Breast epithelium (tissue), 4 donors: ENCODE results near the gene CMPK1. TPM values are rescaled to one million over a fixed set of nuclear protein-coding genes. Genes with fewer than 3 reads are reported as not detected.

Experiments used
- DNase-seq, 2 donors: peaks; one replicate each; pipeline ENCODE4 v3.0.0-alpha.2; 2019; ENCODE audit warnings: low spot score in 2 of 2
- H3K27ac ChIP-seq, 2 donors: fragments of 200-600 bp; sonication (generic) in 1 of 2; one replicate each; pipeline ENCODE4 v1.5.1; 2016 to 2019; ENCODE audit warnings: mild to moderate bottlenecking in 1 of 2
- H3K27me3 ChIP-seq, 2 donors: fragments of 200-600 bp; sonication (generic) in 1 of 2; one replicate each; pipeline versions ENCODE4 v1.5.1 to v1.6.0; 2017 to 2019; ENCODE audit warnings: control low read depth in 1 of 2, mild to moderate bottlenecking in 1 of 2
- H3K36me3 ChIP-seq: fragments of 200-600 bp; one replicate; pipeline ENCODE4 v1.5.1; 2019
- H3K4me1 ChIP-seq, 2 donors: fragments of 200-600 bp; sonication (generic); one replicate each; pipeline ENCODE4 v1.5.1; 2016 to 2019; ENCODE audit warnings: control low read depth in 1 of 2
- H3K4me3 ChIP-seq, 3 donors: fragments of 200-600 bp; sonication (generic); 1 replicate in 2 of 3; 2 replicates in 1 of 3; pipeline ENCODE4 v1.5.1; 2016 to 2019; ENCODE audit warnings: mild to moderate bottlenecking in 3 of 3, moderate library complexity in 2 of 3
- H3K9me3 ChIP-seq, 2 donors: fragments of 200-600 bp; sonication (generic) in 1 of 2; one replicate each; pipeline ENCODE4 v1.5.1; 2016 to 2019; ENCODE audit warnings: control low read depth in 1 of 2
- POLR2A ChIP-seq: fragments of 450-650 bp; IDR thresholded peaks from one replicate; pipeline ENCODE4 v1.6.1; 2016; ENCODE audit warnings: antibody characterized with exemption, mild to moderate bottlenecking, moderate library complexity
- POLR2AphosphoS5 ChIP-seq, 3 donors: sonication (generic); formaldehyde crosslinking; IDR thresholded peaks; one replicate each; pipeline ENCODE4 v1.6.1; 2017; ENCODE audit warnings: antibody characterized with exemption in 3 of 3
- intact Hi-C: fragments of 100-400 bp; cut with DNase I; formaldehyde crosslinking; loops from one replicate; pipeline ENCODE4 v1.15.1; 2023; ENCODE audit warnings: low total_unique reads
- total RNA-seq, 3 donors: library from RNA; depleted of rRNA; stranded (reverse); fragments of >200 nt; gene quantifications; one replicate each; pipeline ENCODE4 v1.1.0, GENCODE V29; 2016
- TF ChIP-seq, protein P1 (sequence below), 3 donors: fragments of 450-650 bp; IDR thresholded peaks; one replicate each; pipeline ENCODE4 v1.5.1; 2016 to 2017; ENCODE audit warnings: antibody characterized with exemption in 3 of 3, mild to moderate bottlenecking in 3 of 3, moderate library complexity in 3 of 3

Gene CMPK1
- total RNA-seq, 3 donors from 2014 or later = 83.6 to 177 (median 130) TPM

GRCh38 chr1:47418681-47419325 is 85.2 kb downstream of the CMPK1 start:
- H3K4me1 ChIP-seq = no peaks in the 10 kb centered on the region
- DNase-seq = no peak

GRCh38 chr1:47420547-47420946 is 87.0 kb downstream of the CMPK1 start:
- H3K4me1 ChIP-seq = no peaks in the 10 kb centered on the region
- H3K9me3 ChIP-seq = no peaks in the 10 kb centered on the region
- DNase-seq = no peak
- intact Hi-C loops = no loop called here
- no peak overlapping the region for H3K4me3 ChIP-seq
- TF ChIP-seq, protein P1, sequence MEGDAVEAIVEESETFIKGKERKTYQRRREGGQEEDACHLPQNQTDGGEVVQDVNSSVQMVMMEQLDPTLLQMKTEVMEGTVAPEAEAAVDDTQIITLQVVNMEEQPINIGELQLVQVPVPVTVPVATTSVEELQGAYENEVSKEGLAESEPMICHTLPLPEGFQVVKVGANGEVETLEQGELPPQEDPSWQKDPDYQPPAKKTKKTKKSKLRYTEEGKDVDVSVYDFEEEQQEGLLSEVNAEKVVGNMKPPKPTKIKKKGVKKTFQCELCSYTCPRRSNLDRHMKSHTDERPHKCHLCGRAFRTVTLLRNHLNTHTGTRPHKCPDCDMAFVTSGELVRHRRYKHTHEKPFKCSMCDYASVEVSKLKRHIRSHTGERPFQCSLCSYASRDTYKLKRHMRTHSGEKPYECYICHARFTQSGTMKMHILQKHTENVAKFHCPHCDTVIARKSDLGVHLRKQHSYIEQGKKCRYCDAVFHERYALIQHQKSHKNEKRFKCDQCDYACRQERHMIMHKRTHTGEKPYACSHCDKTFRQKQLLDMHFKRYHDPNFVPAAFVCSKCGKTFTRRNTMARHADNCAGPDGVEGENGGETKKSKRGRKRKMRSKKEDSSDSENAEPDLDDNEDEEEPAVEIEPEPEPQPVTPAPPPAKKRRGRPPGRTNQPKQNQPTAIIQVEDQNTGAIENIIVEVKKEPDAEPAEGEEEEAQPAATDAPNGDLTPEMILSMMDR (IDR thresholded peaks at IDR 0.05) = no peak
- no peak for TF ChIP-seq POLR2A
- no peak for TF ChIP-seq POLR2AphosphoS5 (IDR thresholded peaks at IDR 0.05)
- H3K27ac ChIP-seq = no peak overlapping the region
- H3K36me3 ChIP-seq = no peaks in the 10 kb centered on the region
- H3K27me3 ChIP-seq = peaks cover 2 to 23% of the 10 kb centered on the region in 2 donors

More at GRCh38 chr1:47418681-47419325, 85.2 kb downstream of the CMPK1 start:
- H3K27ac ChIP-seq = no peak overlapping the region
- no peak for TF ChIP-seq POLR2A
- TF ChIP-seq, protein P1 (IDR thresholded peaks at IDR 0.05) = no peak
- no peak for TF ChIP-seq POLR2AphosphoS5 (IDR thresholded peaks at IDR 0.05)
- H3K36me3 ChIP-seq = no peaks in the 10 kb centered on the region
- H3K4me3 ChIP-seq = no peak overlapping the region
- intact Hi-C loops = no loop called here
- H3K27me3 ChIP-seq = peaks cover 2 to 31% of the 10 kb centered on the region in 2 donors
- no peaks in the 10 kb centered on the region for H3K9me3 ChIP-seq

DNA sequence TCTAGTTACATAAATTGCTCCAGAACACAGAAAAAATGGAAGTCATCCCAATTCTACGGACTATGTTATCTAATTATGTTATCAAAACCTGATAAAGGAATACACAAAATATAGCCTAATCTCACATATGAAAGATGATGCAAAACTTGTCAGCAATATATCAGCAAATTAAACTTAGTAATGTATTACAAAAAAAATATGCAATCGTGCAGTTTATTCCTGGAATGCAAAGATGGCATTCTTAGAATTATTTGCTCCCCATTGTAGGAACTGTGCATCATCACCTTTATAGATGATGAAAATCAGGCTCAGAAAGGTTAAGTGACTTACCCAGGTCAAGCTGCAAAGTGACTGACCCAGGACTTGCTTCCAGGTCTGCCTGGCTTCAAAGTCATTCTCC is 90.3 kb downstream of the CMPK1 start:
- H3K27me3 ChIP-seq = no peaks in the 10 kb centered on the region
- no peaks in the 10 kb centered on the region for H3K4me1 ChIP-seq
- DNase-seq = no peak
- TF ChIP-seq POLR2A (no peak), POLR2AphosphoS5 (IDR thresholded peaks at IDR 0.05) (no peak)
- TF ChIP-seq, protein P1 (IDR thresholded peaks at IDR 0.05) = no peak
- no peaks in the 10 kb centered on the region for H3K36me3 ChIP-seq
- no peak overlapping the region for H3K27ac ChIP-seq
- no peaks in the 10 kb centered on the region for H3K9me3 ChIP-seq
- H3K4me3 ChIP-seq = no peak overlapping the region
- intact Hi-C loops = no loop called here

GRCh38 chr1:47424336-47424982 is 90.9 kb downstream of the CMPK1 start:
- TF ChIP-seq, protein P1 (IDR thresholded peaks at IDR 0.05) = peak in 2 of 3 donors; percentile 55 to 59
- no peak for TF ChIP-seq POLR2A
- intact Hi-C loops = no loop called here
- no peak overlapping the region for H3K27ac ChIP-seq
- no peaks in the 10 kb centered on the region for H3K9me3 ChIP-seq
- no peak for DNase-seq
- H3K36me3 ChIP-seq = no peaks in the 10 kb centered on the region
- no peaks in the 10 kb centered on the region for H3K27me3 ChIP-seq
- no peaks in the 10 kb centered on the region for H3K4me1 ChIP-seq
- no peak overlapping the region for H3K4me3 ChIP-seq

Other genes starting within 250 kb of the CMPK1 start
- gene CYP4A22, start 196.3 kb upstream of the CMPK1 start, total RNA-seq = 1 to 10 TPM in 1 of 3 donors, under 1 TPM in 2; 0.44 to 2.2 (median 0.66) TPM
- 10 to 100 TPM in 2 of 3 donors, 1 to 10 TPM in 1; 2.2 to 69.4 (median 42.3) TPM for gene PDZK1IP1, start 143.8 kb upstream of the CMPK1 start, total RNA-seq
- gene TAL1, start 101.6 kb upstream of the CMPK1 start, total RNA-seq = 1 to 10 TPM; 2.3 to 6.2 (median 5.1) TPM
- 1 to 10 TPM; 2.3 to 4.8 (median 3.2) TPM for gene STIL, start 19.6 kb upstream of the CMPK1 start, total RNA-seq
- gene FOXE3, start 82.5 kb downstream of the CMPK1 start, total RNA-seq = not detected
- under 1 TPM in 2 of 3 donors, not detected in 1; 0.32 to 0.33 TPM for gene FOXD2, start 104.3 kb downstream of the CMPK1 start, total RNA-seq